ENCODE measurements around the gene SEC14L1.
"Not testable (repeated sequence)": the region's sequence is repeated elsewhere in the genome, so short reads cannot be mapped to it uniquely, and the experiment has no call there.

SEC14L1 gene

GRCh38 chr17:77117415-77117814 is 23.4 kb upstream of the SEC14L1 start:
- no peak for DNase-seq

- no peak for DNase-seq
Measured at GRCh38 chr17:77118251-77118928, 22.4 kb upstream of the SEC14L1 start.

- DNase-seq: no peak
Measured at GRCh38 chr17:77119668-77120301, 21.0 kb upstream of the SEC14L1 start.

- DNase-seq: no peak
Measured at GRCh38 chr17:77120868-77121267, 19.9 kb upstream of the SEC14L1 start.

GRCh38 chr17:77124192-77124889 is 16.4 kb upstream of the SEC14L1 start:
- DNase-seq: no peak

- DNase-seq: peak; percentile 61
Measured at GRCh38 chr17:77125432-77125901, 15.3 kb upstream of the SEC14L1 start.

GRCh38 chr17:77126519-77126918 is 14.2 kb upstream of the SEC14L1 start:
- no peak for DNase-seq

- DNase-seq: no peak
Measured at GRCh38 chr17:77127735-77128361, 12.9 kb upstream of the SEC14L1 start.

GRCh38 chr17:77128896-77129567 is 11.7 kb upstream of the SEC14L1 start:
- DNase-seq: no peak

- no peak for DNase-seq
Measured at GRCh38 chr17:77129568-77130301, 11.0 kb upstream of the SEC14L1 start.

- DNase-seq: no peak
Measured at GRCh38 chr17:77130525-77130924, 10.2 kb upstream of the SEC14L1 start.

- no peak for DNase-seq
Measured at GRCh38 chr17:77131904-77132303, 8.9 kb upstream of the SEC14L1 start.

GRCh38 chr17:77132411-77133086 is 8.2 kb upstream of the SEC14L1 start:
- DNase-seq: no peak

GRCh38 chr17:77133087-77133638 is 7.6 kb upstream of the SEC14L1 start:
- DNase-seq: no peak

GRCh38 chr17:77136420-77136767 is 4.4 kb upstream of the SEC14L1 start:
- no peak for DNase-seq

- DNase-seq: no peak
Measured at GRCh38 chr17:77137111-77137510, 3.7 kb upstream of the SEC14L1 start.

- not testable (repeated sequence) for DNase-seq
Measured at GRCh38 chr17:77137886-77138285, 2.9 kb upstream of the SEC14L1 start.

- DNase-seq: peak; percentile 59
Measured at GRCh38 chr17:77140166-77140877, 447 bp upstream of the SEC14L1 start.

- no peak for DNase-seq
Measured at GRCh38 chr17:77141846-77142449, 1.2 kb downstream of the SEC14L1 start.

GRCh38 chr17:77142689-77143088 is 1.9 kb downstream of the SEC14L1 start:
- DNase-seq: no peak

Measured in 8988T (cell line).